ENCODE measurements around the gene CELF2.

- TF ChIP-seq CTCF (IDR thresholded peaks at IDR 0.05) (no peak), POLR2A (IDR thresholded peaks at IDR 0.05) (no peak)
These were observed 349.8 kb downstream of the CELF2 start for GRCh38 chr10:11367505-11367904.

Data from thyroid gland (tissue), 4 donors.